HG02840 (cell line): ENCODE data around the gene TMEM270.
"Not testable (repeated sequence)": the region's sequence is repeated elsewhere in the genome, so short reads cannot be mapped to it uniquely, and the experiment has no call there.

ENCODE experiments used
- ATAC-seq: cut with Tn5 transposase; IDR thresholded peaks from one replicate; pipeline ENCODE4 v1.9.1; 2021; ENCODE audit warnings: mild to moderate bottlenecking, moderate library complexity, moderate number of reproducible peaks; ENCODE audit not compliant: unreplicated experiment, low FRiP score

TMEM270 gene

DNA sequence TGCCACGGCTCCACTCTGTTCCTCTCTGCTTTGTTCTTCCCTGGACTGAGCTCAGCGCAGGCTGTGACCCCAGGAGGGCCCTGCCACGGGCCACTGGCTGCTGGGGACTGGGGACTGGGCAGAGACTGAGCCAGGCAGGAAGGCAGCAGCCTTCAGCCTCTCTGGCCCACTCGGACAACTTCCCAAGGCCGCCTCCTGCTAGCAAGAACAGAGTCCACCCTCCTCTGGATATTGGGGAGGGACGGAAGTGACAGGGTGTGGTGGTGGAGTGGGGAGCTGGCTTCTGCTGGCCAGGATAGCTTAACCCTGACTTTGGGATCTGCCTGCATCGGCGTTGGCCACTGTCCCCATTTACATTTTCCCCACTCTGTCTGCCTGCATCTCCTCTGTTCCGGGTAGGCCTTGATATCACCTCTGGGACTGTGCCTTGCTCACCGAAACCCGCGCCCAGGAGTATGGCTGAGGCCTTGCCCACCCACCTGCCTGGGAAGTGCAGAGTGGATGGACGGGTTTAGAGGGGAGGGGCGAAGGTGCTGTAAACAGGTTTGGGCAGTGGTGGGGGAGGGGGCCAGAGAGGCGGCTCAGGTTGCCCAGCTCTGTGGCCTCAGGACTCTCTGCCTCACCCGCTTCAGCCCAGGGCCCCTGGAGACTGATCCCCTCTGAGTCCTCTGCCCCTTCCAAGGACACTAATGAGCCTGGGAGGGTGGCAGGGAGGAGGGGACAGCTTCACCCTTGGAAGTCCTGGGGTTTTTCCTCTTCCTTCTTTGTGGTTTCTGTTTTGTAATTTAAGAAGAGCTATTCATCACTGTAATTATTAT is 28.9 kb upstream of the TMEM270 start:
- ATAC-seq: no peak

DNA sequence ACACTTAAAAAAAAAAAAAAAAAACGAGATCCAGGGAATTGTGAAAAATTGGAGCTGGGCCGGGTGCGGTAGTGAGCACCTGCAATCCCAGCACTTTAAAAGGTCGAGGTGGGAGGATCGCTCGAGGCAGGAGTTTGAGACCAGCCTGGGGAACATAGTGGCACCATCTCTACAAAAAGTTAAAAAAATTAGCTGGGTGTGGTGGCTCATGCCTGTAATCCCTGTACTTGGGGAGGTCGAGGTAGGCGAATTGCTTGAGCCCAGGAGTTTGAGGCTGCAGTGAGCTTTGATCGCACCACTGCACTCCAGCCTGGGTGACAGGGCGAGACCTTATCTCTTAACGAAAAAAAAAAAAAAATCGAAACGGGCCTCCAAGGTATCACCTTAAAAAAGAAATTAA is 28.2 kb upstream of the TMEM270 start:
- no peak for ATAC-seq

DNA sequence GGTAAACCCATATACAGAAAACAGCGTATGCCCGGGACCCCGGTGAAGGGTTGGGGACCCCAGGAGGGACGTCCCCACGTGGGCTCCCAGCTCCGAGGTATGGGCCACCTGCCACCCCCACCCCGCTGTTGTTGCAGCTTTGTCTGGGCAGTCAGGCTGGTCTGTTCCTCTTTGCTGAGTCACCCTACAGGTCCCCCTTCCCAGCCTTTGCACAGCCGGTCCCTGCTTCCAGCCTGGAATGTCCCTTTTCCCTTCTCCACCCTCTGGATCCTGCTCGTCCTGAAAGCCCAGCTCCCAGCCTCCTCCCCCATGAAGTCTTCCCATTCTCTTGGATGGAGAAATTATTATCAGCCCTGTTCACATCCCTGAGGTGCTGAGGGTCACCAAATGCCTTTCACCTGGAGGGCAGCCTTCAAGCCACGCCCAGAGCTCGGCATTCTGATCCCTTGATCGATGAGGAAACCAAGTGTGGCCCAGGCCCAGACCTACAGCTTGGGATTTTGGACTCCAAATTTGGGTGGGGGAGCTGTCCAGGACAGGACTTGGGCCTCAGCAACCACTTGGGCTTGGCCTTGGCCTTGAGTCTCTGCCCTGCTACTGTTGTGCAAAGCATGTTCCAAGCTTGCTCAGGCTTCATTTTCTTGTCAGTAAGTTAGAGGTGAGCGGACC is 27.6 kb upstream of the TMEM270 start:
- no peak for ATAC-seq

DNA sequence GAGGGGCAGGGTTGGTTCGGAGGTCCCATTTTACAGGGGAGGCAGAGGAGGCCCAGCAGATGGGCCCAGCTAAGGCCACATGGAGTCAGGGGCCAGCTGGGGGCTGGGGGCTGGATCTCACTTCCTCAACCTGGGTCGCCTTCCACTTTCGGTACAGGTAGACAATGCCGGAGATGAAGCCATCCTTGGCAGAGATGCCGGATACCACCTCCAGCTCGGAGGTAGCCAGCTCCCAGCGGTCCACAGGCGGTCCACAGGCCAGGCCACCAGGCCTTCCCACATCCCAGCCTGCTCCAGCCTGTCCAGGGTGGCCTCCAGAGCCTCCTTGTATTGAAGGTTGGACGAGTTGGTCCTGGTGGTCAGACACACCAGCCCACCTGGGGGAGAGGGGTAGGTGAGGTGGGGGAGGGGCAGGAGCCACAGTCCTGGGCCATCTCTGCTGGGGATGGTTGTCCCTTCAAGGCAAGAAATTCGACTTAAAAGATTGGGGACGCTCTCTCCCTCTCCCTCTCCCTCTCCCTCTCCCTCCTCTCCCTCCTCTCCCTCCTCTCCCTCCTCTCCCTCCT is 26.2 kb upstream of the TMEM270 start:
- no peak for ATAC-seq

DNA sequence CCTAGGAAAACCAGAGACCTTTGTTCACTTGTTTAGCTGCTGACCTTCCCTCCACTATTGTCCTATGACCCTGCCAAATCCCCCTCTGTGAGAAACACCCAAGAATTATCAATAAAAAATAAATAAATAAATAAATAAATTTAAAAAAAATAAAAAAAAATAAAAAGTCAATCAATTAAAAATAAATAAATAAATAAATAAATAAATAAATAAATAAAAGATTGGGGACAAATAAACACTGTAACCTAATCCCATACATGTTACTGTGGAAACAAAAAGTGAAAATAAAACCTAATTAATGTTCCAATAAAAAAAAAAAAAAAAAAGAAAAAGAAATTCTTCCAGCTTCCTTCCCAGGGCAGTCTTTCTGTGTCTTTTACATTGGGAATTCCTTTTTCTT is 23.8 kb upstream of the TMEM270 start:
- ATAC-seq: not testable (repeated sequence)

DNA sequence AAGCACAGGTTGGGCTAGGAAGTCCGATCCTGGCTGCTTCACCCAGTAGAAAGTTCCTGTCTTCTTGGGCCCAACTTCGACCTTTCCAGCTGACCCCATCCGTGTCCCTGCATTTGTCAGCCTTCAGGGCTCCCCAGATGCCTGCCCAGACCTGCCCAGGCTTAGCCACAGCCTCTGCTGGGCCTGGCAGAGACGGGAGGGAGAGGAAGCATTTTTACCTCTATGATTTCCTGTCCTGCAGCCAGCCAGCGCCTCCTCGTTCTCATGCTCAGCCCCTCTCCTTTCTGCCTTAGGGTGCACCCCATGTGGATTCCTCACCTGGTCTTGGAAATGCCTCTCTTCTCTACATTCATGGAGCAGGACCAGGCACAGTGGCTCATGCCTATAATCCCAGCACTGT is 22.3 kb upstream of the TMEM270 start:
- no peak for ATAC-seq

DNA sequence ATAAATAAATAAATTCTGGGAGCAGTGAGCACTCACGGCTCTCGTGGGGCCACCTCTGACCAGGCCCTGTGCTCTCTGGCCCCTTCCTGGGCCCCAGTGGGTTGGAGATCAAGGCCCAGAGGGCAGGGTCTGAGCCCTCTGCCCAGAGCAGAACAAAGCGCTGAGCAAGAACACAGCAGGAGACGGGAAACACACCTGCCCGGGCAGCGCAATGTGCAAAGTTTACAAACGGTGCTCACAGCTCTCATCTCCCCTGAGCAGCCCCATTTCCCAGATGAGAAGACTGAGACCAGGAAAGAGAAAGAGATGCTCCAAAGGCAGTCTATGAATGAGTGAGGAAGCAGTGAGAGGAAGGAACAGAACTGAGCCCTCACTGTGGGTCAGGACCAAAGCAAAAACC is 21.7 kb upstream of the TMEM270 start:
- no peak for ATAC-seq

DNA sequence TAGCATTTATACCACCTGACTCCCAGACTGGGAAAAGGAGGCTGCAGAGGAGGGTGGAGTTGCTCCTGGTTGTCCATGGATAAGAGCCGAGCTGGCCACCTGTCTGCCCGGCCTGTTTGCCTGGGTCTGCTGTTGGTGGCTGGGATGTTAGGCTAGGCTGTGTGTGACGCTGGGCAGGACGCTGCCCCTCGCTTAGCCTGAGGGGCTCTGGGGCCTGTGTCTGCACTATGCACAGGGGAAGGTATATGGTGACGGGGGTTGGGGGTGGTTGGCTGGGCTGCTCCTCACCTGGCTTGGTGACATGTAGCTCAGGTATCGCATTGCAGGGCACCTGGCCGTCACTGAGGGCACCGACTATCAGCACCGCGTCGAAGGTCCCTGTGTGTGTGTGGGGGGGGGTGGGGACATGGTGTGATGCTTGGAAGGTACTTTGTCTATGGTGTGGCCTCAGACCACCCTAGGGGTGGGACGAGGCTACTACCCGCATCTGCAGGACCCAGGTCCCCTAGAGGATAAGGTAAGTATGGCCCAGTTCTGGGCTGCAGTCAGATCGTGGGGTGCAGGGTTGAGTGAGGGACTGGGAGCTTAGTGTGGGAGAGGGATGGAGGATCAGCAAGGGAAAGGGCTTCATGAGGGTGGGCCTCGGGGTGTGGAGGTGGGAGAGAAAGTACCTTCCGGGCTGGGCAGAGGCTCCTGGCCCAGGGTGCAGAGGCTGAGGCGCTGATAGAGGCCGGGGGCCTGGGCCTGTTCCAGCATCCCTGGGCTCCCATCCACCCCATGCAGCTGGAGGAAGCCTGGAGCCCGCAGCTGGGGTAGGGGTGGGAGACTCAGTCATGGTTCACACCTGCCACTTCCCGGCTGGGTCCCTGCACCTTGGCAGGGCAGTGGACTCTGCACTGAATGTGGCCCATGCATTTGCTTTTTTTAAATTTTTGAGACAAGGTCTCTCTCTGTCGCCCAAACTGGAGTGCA is 20.9 kb upstream of the TMEM270 start:
- no peak for ATAC-seq

DNA sequence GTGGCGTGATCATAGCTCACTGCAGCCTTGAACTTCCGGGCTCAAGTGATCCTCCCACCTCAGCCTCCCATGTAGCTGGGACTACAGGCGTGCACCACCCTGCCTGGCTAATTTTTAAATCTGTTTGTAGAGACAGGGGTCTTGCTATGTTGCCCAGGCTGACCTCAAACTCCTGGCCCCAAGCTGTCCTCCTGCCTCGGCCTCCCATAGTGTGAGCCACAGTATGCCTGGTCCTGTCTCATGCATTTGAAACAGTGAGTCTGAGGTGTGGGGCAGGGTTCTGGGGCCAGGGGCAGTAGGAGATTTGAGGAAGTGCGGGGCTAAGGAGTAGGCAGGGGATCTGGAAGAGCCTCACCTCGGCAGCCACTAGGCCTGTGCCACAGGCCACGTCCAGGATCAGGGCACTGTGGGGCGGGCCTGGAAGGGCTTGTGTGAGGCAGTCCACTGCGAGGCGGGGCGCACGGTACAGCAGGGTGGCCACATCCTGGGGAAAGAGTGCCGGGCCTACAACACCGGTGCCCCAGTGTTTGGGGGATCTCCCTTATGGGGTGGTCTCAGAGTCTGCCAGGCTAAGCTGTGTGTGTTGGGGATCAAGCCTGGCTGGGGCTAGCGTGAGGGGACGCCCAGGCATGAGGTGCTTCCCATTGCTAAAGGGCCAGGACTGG is 20.1 kb upstream of the TMEM270 start:
- no peak for ATAC-seq

DNA sequence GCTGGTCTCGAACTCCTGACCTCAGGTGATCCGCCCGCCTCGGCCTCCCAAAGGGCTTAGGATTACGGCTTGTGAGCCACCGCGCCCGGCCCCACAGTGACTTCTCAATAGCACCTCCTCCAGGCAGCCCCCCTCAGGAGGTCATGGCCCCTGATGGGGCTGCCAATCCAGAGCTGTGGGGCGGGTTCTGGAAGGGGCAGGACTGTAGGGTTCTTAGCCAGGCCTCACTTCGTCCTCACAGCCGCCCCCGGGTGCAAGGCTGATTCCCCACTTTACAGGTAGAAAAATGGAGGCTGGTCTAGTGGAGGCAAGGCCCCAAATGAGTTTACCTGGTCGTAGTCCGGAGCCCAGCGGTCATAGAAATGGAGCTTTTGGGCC is 19.3 kb upstream of the TMEM270 start:
- ATAC-seq: peak; percentile 6

DNA sequence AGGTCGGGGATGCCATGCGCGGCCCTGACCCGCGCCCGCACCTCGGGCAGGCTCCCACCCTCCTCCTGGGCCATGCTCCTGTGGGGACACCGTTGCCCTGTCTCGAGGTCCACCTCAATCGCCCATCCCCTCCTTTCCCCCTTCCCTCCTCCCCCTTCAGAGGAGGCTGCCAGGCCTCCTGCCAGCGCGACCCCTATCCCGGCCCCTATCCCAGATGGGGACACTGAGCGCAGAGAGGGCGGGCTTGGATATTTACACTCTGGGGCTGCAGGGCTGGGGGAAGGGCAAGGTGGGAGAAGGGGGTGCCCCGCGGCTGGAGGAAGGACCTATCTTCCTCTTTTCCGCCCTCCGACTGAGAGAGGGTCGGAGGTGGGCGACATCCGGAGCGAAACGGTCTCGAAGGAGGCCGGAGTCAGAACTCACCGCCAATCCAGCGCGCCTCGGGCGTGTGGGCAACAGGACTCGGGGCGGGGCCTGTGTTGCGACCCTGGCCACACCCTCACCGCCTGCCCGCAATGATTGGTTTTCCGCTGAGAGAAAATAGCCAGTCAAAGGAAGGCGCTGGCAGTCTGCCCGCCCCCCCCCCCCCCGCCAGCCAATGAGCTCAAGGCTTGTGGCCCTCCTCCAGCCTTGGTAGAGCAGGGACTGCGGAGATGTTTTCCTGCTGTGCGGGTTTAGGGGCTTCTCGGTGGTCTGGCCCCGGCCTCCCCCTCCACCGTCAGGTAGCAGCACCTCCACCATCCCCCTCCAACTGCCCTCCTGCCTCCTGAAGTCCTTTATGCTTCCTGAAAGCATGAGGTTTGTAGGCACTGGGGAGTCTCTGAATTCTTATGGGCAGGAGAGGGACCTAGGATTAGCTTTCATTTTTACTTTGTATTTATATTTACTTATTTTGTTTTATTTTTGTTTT is 18.6 kb upstream of the TMEM270 start, which contains the start of gene METTL27:
TSS of gene METTL27 (minus strand) at position 450 of the 910 bp plus-strand sequence. CDS start at position 74, 376 bp downstream.
- ATAC-seq: peak; percentile 83

DNA sequence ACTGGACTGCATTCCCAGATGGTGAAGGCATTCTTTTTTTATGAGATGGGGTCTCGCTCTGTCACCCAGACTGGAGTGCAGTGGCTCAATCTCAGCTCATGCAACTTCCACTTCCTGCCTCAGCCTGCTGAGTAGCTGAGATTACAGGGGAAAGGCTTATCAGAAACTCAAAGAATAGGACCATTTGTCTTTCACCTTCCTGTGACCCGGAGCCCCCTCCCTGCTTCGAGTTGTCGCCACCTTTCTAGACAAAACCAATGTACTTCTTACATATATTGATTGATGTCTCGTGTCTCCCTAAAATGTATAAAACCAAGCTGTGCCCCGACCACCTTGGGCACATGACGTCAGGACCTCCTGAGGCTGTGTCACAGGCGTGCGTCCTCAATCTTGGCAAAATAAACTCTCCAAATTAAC is 16.8 kb upstream of the TMEM270 start:
- no peak for ATAC-seq

DNA sequence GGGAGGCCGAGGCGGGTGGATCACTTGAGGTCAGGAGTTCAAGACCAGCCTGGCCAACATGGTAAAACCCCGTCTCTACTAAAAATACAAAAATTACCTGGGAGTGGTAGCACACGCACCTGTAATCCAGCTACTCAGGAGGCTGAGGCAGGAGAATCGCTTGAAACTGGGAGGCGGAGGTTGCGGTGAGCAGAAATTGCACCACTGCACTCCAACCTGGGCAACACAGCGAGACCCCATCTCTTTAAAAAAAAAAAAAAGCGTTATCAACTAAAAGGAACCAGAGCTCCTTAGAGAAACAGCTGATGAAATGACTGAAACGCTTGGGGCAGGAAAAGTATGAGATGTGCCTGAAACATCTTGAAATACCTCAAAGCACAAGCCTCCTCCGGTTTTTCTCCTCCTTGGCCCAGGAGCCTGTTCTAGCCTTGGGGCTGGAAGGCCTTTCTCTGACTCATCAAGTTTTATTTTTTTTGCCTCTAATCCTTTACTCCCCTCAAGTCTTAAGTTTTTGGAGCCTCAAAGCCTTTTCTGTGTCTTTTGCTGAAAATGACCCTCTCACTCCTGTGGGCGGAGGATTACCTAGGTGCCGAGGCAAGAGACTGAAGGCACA is 16.0 kb upstream of the TMEM270 start:
- ATAC-seq: no peak

DNA sequence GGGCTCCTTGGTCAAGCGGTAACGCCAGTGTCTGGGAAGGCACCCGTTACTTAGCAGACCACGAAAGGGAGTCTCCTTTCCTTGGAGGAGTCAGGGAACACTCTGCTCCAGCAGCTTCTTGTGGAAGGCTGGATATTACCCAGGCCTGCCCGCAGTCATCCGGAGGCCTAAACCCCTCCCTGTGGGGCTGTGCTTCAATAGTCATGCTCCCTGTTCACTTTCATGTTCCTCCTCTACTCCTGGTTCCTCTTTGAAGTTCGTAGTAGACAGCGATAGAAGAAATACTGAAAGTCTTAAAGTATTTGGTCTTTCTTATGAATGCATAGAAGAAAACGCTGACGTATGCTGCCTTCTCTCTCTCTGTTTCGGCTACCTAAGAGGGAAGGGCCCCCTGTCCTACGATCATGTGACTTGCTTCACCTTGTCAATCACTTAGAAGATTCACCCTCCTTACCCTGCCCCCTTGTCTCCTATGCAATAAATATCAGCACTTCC is 15.2 kb upstream of the TMEM270 start:
- ATAC-seq: not testable (repeated sequence)

DNA sequence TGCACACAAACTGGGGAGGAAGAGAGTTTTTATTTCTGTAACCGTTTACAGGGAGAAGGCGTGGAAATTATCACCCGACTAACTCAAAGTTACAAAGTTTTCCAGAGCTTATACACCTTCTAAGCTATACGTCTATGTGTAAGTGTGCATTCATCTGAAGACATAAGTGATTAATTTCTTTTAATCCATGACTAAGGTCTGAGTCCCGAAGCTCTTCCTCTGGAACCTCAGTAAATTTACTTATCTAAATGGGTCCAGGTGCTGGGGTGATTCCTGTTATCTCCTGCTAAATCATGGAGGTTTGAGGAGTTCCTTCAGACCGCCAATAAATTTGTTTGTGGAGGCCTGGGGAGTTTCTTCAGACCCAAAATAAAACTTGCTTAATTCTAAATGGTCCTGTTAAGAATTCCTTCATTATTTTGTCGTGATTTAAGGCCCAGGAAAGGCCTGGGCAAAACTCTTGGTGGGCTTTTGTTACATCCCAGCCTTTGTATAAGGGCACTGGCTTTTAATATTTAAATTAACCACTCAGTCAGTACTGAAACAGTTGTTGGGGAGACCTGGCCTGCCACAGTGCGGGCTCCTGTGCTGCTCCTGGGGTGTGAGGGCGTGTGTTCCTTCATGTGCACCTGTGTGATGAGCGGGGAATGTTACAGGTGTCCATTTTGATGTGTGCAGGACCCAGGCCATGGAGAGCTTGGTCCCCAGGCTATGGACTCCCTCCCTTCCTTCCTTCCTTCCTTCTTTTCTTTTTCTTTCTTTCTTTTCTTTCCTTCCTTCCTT is 12.8 kb upstream of the TMEM270 start:
- no peak for ATAC-seq

DNA sequence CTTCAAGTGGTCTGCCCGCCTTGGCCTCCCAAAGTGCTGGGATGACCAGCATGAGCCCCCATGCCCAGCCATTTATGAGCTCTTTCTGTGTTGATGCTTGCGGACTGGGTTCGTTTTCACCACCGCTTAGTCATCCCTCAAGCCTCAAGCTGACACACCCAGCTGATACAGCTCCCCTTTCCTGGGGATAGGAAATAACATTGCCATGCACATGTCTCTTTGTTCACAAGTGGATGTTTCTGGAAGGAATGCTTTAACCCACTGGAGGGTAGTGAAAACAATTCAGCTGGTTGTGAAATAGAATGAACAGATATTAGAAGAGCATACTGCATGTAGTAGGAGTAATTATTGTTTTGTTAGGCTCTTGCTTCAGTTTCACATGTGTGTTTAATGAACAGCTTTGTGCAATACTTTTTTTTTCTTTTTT is 10.2 kb upstream of the TMEM270 start:
- no peak for ATAC-seq
